HepG2 (cell line): ENCODE measurements around the gene KIF2C. TPM values are rescaled to one million over a fixed set of nuclear protein-coding genes. Genes with fewer than 3 reads are reported as not detected.
A peak's percentile ranks its signal among the peaks of the same experiment; 100 is the strongest.

Experiments
- ATF7-NPFF ChIP-seq: sonication (generic); formaldehyde crosslinking; IDR thresholded peaks from 2 replicates; pipeline ENCODE4 v1.8.1; 2023; ENCODE audit warnings: mild to moderate bottlenecking, low read depth, missing genetic modification reagents, moderate library complexity
- CBX1 ChIP-seq: IDR thresholded peaks from one replicate; pipeline ENCODE4 v1.6.1; 2016; ENCODE audit warnings: antibody characterized with exemption, low read depth
- GMEB2 ChIP-seq: IDR thresholded peaks from 2 replicates; pipeline ENCODE4 v1.6.1; 2016; ENCODE audit warnings: missing biosample characterization, missing genetic modification reagents, low read depth
- HIC2 ChIP-seq: sonication (generic); formaldehyde crosslinking; IDR thresholded peaks from 2 replicates; pipeline ENCODE4 v1.9.0; 2022; ENCODE audit warnings: low read depth, missing genetic modification reagents
- KLF9 ChIP-seq: IDR thresholded peaks from 2 replicates; pipeline ENCODE4 v1.6.1; 2016; ENCODE audit warnings: low read depth
- PAWR ChIP-seq: sonication (generic); formaldehyde crosslinking; IDR thresholded peaks from 2 replicates; pipeline ENCODE4 v1.4.0; 2020; ENCODE audit warnings: missing genetic modification reagents, mild to moderate bottlenecking, borderline replicate concordance
- SP1 ChIP-seq, 2 experiments: fragments of 450-650 bp in 1 of 2; sonication (generic) in 1 of 2; formaldehyde crosslinking in 1 of 2; IDR thresholded peaks; 2 replicates each; pipeline versions ENCODE4 v1.4.0 to v1.6.1; 2016 to 2020; ENCODE audit warnings: missing genetic modification reagents in 1 of 2
- SRSF1 ChIP-seq: fragments of 200-400 bp; formaldehyde crosslinking; optimal IDR thresholded peaks from 2 replicates; pipeline ENCODE3; 2017; ENCODE audit warnings: mild to moderate bottlenecking, low read depth, low read length, moderate library complexity
- ZNF17 ChIP-seq: sonication (generic); formaldehyde crosslinking; IDR thresholded peaks from 2 replicates; pipeline ENCODE4 v1.5.0; 2020; ENCODE audit warnings: mild to moderate bottlenecking, missing genetic modification reagents
- ZNF292 ChIP-seq: sonication (generic); formaldehyde crosslinking; IDR thresholded peaks from 2 replicates; pipeline ENCODE4 v1.8.1; 2022; ENCODE audit warnings: mild to moderate bottlenecking, low read depth, missing genetic modification reagents, borderline replicate concordance
- ZNF530 ChIP-seq: sonication (generic); formaldehyde crosslinking; IDR thresholded peaks from 2 replicates; pipeline ENCODE4 v1.5.0; 2020; ENCODE audit warnings: low read depth, mild to moderate bottlenecking, missing genetic modification reagents
- ZNF589 ChIP-seq: sonication (generic); formaldehyde crosslinking; conservative IDR thresholded peaks from 2 replicates; pipeline ENCODE4 v1.8.0; 2022; ENCODE audit warnings: mild to moderate bottlenecking, moderate library complexity, missing genetic modification reagents
- ZNF83 ChIP-seq: sonication (generic); formaldehyde crosslinking; IDR thresholded peaks from 2 replicates; pipeline ENCODE4 v1.4.0; 2020; ENCODE audit warnings: missing genetic modification reagents, mild to moderate bottlenecking, borderline replicate concordance
- polyA plus RNA-seq, 8 experiments: library from polyadenylated mRNA; depleted of rRNA in 3 of 8; stranded (reverse) in 7 of 8; unstranded in 1 of 8; fragments of >200 nt; fragmentation: Illumina TruSeq in 4 of 8; extraction: Trizol in 4 of 8; gene quantifications; 2 replicates each; pipeline versions ENCODE4 v1.2.1 to v1.2.3, GENCODE V29; 2011 to 2016; ENCODE audit warnings: low read depth in 4 of 8, missing spikeins in 1 of 8, mixed read lengths in 1 of 8; ENCODE audit not compliant: insufficient read depth in 1 of 8
- total RNA-seq, 5 experiments: library from RNA; depleted of rRNA; stranded (reverse); fragments of >200 nt; fragmentation: Illumina TruSeq; extraction: Trizol; gene quantifications; 2 replicates each; pipeline ENCODE4 v1.2.3, GENCODE V29; 2016; ENCODE audit warnings: low read depth in 1 of 5
- TF ChIP-seq, protein P1 (sequence below): sonication (generic); formaldehyde crosslinking; IDR thresholded peaks from 2 replicates; pipeline ENCODE4; 2020; ENCODE audit warnings: missing genetic modification reagents, mild to moderate bottlenecking, borderline replicate concordance
- TF ChIP-seq, protein P2 (sequence below): IDR thresholded peaks from 2 replicates; pipeline ENCODE4 v1.6.1; 2016; ENCODE audit warnings: mild to moderate bottlenecking
- TF ChIP-seq, protein P3 (sequence below): sonication (generic); formaldehyde crosslinking; IDR thresholded peaks from 2 replicates; pipeline ENCODE4 v1.4.0; 2020; ENCODE audit warnings: missing genetic modification reagents, borderline replicate concordance
- TF ChIP-seq, protein P4 (sequence below): sonication (generic); formaldehyde crosslinking; IDR thresholded peaks from 2 replicates; pipeline ENCODE4 v1.8.0; 2022; ENCODE audit warnings: mild to moderate bottlenecking, missing genetic modification reagents

The KIF2C gene
- total and polyA plus RNA-seq, 2 of the 13 experiments (the other 11 are each of a cell fraction or from before 2014, with no cell fraction given): 29.7 to 53.7 TPM

DNA sequence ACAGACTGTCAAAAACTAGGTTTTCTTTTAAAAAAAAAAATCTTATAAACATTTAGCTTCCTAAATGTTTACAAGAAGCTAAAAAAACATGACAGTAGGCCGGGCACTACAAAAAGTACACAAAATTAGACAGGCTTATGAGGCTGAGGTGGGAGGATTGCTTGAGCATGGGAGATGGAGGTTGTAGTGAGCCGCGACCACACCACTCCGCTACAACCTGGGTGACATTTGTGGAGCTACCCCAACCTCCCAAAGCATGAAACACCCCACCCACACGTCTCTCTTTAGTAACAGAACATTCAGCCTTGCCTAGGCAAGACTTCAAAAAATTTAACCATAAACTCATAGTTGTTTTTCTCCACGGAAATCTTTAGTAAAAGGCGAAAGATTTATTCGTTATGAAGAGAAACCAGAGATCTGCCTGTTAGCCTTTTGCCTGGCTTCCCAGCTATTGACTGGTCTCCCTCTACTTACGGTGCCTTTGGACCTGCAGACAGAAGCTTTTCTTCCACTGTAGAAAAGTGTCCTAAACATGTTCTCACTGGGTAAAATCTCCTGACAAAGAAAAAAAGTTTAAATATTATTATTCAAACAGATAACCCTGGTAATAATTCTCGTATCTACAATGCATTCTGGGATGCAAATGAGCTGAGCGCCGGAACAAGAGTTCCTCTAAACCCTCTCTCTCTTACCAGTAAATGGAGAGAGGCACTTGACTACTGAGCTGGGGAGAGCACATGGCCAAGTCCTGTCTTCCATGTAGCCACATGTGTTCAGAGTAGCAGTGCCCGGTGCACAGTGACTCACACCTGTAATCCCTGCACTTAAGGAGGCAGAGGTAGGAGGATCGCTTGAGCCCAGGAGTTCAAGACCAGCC, 17.9 kb upstream of the KIF2C start (continued):
- TF ChIP-seq KLF9 (CRISPR knock-in tag) (peak; percentile 48; the same call in 1 of the 2 replicates), GMEB2 (CRISPR knock-in tag) (no peak), ZNF83 (CRISPR knock-in tag) (no peak), ZNF292 (no peak), SRSF1 (no peak), CBX1 (peak; percentile 100), SP1 (IDR thresholded peaks at IDR 0.05) (no peak), SP1 (CRISPR knock-in tag; IDR thresholded peaks at IDR 0.05) (peak; percentile 51; the same call in 1 of the 2 replicates), PAWR (CRISPR knock-in tag) (no peak), ZNF589 (CRISPR knock-in tag) (0 out of 2 replicates have a peak, but pooled peaks have one; percentile 65), HIC2 (no peak), ATF7-NPFF (CRISPR knock-in tag) (peak; percentile 69; the same call in 1 of the 2 replicates), ZNF530 (CRISPR knock-in tag) (no peak), ZNF17 (no peak)
- TF ChIP-seq, protein P1, sequence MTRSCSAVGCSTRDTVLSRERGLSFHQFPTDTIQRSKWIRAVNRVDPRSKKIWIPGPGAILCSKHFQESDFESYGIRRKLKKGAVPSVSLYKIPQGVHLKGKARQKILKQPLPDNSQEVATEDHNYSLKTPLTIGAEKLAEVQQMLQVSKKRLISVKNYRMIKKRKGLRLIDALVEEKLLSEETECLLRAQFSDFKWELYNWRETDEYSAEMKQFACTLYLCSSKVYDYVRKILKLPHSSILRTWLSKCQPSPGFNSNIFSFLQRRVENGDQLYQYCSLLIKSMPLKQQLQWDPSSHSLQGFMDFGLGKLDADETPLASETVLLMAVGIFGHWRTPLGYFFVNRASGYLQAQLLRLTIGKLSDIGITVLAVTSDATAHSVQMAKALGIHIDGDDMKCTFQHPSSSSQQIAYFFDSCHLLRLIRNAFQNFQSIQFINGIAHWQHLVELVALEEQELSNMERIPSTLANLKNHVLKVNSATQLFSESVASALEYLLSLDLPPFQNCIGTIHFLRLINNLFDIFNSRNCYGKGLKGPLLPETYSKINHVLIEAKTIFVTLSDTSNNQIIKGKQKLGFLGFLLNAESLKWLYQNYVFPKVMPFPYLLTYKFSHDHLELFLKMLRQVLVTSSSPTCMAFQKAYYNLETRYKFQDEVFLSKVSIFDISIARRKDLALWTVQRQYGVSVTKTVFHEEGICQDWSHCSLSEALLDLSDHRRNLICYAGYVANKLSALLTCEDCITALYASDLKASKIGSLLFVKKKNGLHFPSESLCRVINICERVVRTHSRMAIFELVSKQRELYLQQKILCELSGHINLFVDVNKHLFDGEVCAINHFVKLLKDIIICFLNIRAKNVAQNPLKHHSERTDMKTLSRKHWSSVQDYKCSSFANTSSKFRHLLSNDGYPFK (CRISPR knock-in tag): no peak
- TF ChIP-seq, protein P2, sequence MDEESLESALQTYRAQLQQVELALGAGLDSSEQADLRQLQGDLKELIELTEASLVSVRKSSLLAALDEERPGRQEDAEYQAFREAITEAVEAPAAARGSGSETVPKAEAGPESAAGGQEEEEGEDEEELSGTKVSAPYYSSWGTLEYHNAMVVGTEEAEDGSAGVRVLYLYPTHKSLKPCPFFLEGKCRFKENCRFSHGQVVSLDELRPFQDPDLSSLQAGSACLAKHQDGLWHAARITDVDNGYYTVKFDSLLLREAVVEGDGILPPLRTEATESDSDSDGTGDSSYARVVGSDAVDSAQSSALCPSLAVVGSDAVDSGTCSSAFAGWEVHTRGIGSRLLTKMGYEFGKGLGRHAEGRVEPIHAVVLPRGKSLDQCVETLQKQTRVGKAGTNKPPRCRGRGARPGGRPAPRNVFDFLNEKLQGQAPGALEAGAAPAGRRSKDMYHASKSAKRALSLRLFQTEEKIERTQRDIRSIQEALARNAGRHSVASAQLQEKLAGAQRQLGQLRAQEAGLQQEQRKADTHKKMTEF (CRISPR knock-in tag): peak; percentile 92
- TF ChIP-seq, protein P3, sequence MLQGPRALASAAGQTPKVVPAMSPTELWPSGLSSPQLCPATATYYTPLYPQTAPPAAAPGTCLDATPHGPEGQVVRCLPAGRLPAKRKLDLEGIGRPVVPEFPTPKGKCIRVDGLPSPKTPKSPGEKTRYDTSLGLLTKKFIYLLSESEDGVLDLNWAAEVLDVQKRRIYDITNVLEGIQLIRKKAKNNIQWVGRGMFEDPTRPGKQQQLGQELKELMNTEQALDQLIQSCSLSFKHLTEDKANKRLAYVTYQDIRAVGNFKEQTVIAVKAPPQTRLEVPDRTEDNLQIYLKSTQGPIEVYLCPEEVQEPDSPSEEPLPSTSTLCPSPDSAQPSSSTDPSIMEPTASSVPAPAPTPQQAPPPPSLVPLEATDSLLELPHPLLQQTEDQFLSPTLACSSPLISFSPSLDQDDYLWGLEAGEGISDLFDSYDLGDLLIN (CRISPR knock-in tag): peak; percentile 60; the same call in 1 of the 2 replicates
- TF ChIP-seq, protein P4, sequence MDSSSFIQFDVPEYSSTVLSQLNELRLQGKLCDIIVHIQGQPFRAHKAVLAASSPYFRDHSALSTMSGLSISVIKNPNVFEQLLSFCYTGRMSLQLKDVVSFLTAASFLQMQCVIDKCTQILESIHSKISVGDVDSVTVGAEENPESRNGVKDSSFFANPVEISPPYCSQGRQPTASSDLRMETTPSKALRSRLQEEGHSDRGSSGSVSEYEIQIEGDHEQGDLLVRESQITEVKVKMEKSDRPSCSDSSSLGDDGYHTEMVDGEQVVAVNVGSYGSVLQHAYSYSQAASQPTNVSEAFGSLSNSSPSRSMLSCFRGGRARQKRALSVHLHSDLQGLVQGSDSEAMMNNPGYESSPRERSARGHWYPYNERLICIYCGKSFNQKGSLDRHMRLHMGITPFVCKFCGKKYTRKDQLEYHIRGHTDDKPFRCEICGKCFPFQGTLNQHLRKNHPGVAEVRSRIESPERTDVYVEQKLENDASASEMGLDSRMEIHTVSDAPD (CRISPR knock-in tag): no peak
